Measurements from ENCODE around the gene ASCC1.
"Not testable (repeated sequence)": the region's sequence is repeated elsewhere in the genome, so short reads cannot be mapped to it uniquely, and the experiment has no call there.

ASCC1 gene

GRCh38 chr10:72124989-72125388 lies 91.1 kb downstream of the ASCC1 start:
- DNase-seq (ENCODE audit: low spot score), result peak; percentile 62

- DNase-seq (ENCODE audit: low spot score), result no peak
Measured at GRCh38 chr10:72124381-72124780, 91.7 kb downstream of the ASCC1 start.

GRCh38 chr10:72123616-72124015 lies 92.5 kb downstream of the ASCC1 start:
- DNase-seq (ENCODE audit: low spot score), result no peak

- no peak for DNase-seq (ENCODE audit: low spot score)
Measured at GRCh38 chr10:72122221-72122620, 93.9 kb downstream of the ASCC1 start.

- no peak for DNase-seq (ENCODE audit: low spot score)
Measured at GRCh38 chr10:72121389-72121788, 94.7 kb downstream of the ASCC1 start.

- DNase-seq (ENCODE audit: low spot score), result no peak
Measured at GRCh38 chr10:72116372-72116771, 99.7 kb downstream of the ASCC1 start.

GRCh38 chr10:72114706-72115450 lies 101.2 kb downstream of the ASCC1 start:
- no peak for DNase-seq (ENCODE audit: low spot score)

- no peak for DNase-seq (ENCODE audit: low spot score)
Measured at GRCh38 chr10:72110673-72111401, 105.2 kb downstream of the ASCC1 start.

GRCh38 chr10:72109636-72110157 lies 106.4 kb downstream of the ASCC1 start:
- no peak for DNase-seq (ENCODE audit: low spot score)

GRCh38 chr10:72108830-72109635 lies 107.0 kb downstream of the ASCC1 start:
- no peak for DNase-seq (ENCODE audit: low spot score)

GRCh38 chr10:72108004-72108370 lies 108.1 kb downstream of the ASCC1 start:
- not testable (repeated sequence) for DNase-seq (ENCODE audit: low spot score)

- DNase-seq (ENCODE audit: low spot score), result no peak
Measured at GRCh38 chr10:72107325-72108003, 108.6 kb downstream of the ASCC1 start.

GRCh38 chr10:72106896-72107295 lies 109.2 kb downstream of the ASCC1 start:
- DNase-seq (ENCODE audit: low spot score), result no peak

GRCh38 chr10:72106154-72106849 lies 109.8 kb downstream of the ASCC1 start:
- DNase-seq (ENCODE audit: low spot score), result no peak

- no peak for DNase-seq (ENCODE audit: low spot score)
Measured at GRCh38 chr10:72105710-72106109, 110.4 kb downstream of the ASCC1 start.

GRCh38 chr10:72105098-72105475 lies 111.0 kb downstream of the ASCC1 start:
- no peak for DNase-seq (ENCODE audit: low spot score)

GRCh38 chr10:72104472-72105097 lies 111.5 kb downstream of the ASCC1 start:
- DNase-seq (ENCODE audit: low spot score), result peak; percentile 47

- no peak for DNase-seq (ENCODE audit: low spot score)
Measured at GRCh38 chr10:72099600-72099921, 116.5 kb downstream of the ASCC1 start.

- DNase-seq (ENCODE audit: low spot score), result no peak
Measured at GRCh38 chr10:72098836-72099599, 117.1 kb downstream of the ASCC1 start.

GRCh38 chr10:72098301-72098835 lies 117.7 kb downstream of the ASCC1 start:
- no peak for DNase-seq (ENCODE audit: low spot score)
